Keratinocyte (primary cell): Measurements from ENCODE around the gene RHNO1. TPM values are rescaled to one million over a fixed set of nuclear protein-coding genes. Genes with fewer than 3 reads are reported as not detected.

Experiments
- DNase-seq: peaks from one replicate; pipeline ENCODE4 v3.0.0-alpha.2; 2011; ENCODE audit warnings: low read depth, missing footprints, low spot score
- FAIRE-seq: peaks from 2 replicates; lab custom pipeline; 2011; peaks lifted over from hg19 to GRCh38; lab: Jason Lieb, UNC
- H2AFZ ChIP-seq: 2 replicates; pipeline ENCODE4 v1.6.0; 2012; ENCODE audit warnings: low read length, control low read depth, inconsistent platforms; ENCODE audit not compliant: control insufficient read depth
- H3K27ac ChIP-seq: 2 replicates; pipeline ENCODE4 v1.5.1; 2011; ENCODE audit warnings: low read length; ENCODE audit not compliant: control insufficient read depth, insufficient read depth
- H3K27me3 ChIP-seq: 3 replicates; pipeline ENCODE4 v1.6.0; 2011; ENCODE audit warnings: low read length; ENCODE audit not compliant: control insufficient read depth, insufficient read depth; ENCODE audit errors: extremely low read depth
- H3K36me3 ChIP-seq, 2 experiments: 2 replicates in 1 of 2; 3 replicates in 1 of 2; pipeline ENCODE4 v1.5.1; 2011; ENCODE audit warnings: low read length in 2 of 2, mild to moderate bottlenecking in 1 of 2; ENCODE audit not compliant: control insufficient read depth in 2 of 2, insufficient read depth in 2 of 2; ENCODE audit errors: extremely low read depth in 1 of 2
- H3K4me1 ChIP-seq: 3 replicates; pipeline ENCODE4 v1.5.1; 2011; ENCODE audit warnings: low read length; ENCODE audit not compliant: control insufficient read depth, insufficient read depth; ENCODE audit errors: extremely low read depth
- H3K4me2 ChIP-seq: 3 replicates; pipeline ENCODE4 v1.6.0; 2011; ENCODE audit warnings: low read depth, low read length; ENCODE audit not compliant: control insufficient read depth, insufficient read depth; ENCODE audit errors: extremely low read depth
- H3K4me3 ChIP-seq, 3 experiments: fragments of 200-600 bp in 1 of 3; sonication (generic) in 1 of 3; 2 replicates in 2 of 3; 3 replicates in 1 of 3; pipeline ENCODE4 v1.5.1; 2011 to 2016; ENCODE audit warnings: low read length in 3 of 3, mild to moderate bottlenecking in 3 of 3, control low read depth in 2 of 3, inconsistent platforms in 1 of 3, low read depth in 1 of 3, mixed read lengths in 1 of 3, mixed run types in 1 of 3, moderate library complexity in 1 of 3; ENCODE audit not compliant: control insufficient read depth in 2 of 3, insufficient read depth in 2 of 3; ENCODE audit errors: extremely low read depth in 1 of 3
- H3K79me2 ChIP-seq: 2 replicates; pipeline ENCODE4 v1.6.0; 2012; ENCODE audit warnings: low read length; ENCODE audit not compliant: control insufficient read depth, insufficient read depth
- H3K9ac ChIP-seq: 3 replicates; pipeline ENCODE4 v1.6.0; 2011; ENCODE audit warnings: low read length; ENCODE audit not compliant: control insufficient read depth, insufficient read depth; ENCODE audit errors: extremely low read depth
- H3K9me1 ChIP-seq: 3 replicates; pipeline ENCODE4 v1.6.0; 2011; ENCODE audit warnings: low read length; ENCODE audit not compliant: control insufficient read depth, insufficient read depth; ENCODE audit errors: extremely low read depth
- H3K9me3 ChIP-seq: 2 replicates; pipeline ENCODE4 v1.5.1; 2012; ENCODE audit warnings: low read depth, low read length; ENCODE audit not compliant: control insufficient read depth
- H4K20me1 ChIP-seq: 3 replicates; pipeline ENCODE4 v1.6.0; 2011; ENCODE audit warnings: low read length; ENCODE audit not compliant: control insufficient read depth, insufficient read depth; ENCODE audit errors: extremely low read depth
- EZH2 ChIP-seq: IDR thresholded peaks from one replicate; pipeline ENCODE4 v1.6.1; 2012; ENCODE audit warnings: inconsistent platforms, mild to moderate bottlenecking, low read length, moderate library complexity
- dilution Hi-C: fragments of 300-500 bp; cut with MboI; formaldehyde crosslinking; loops from one replicate; pipeline ENCODE4 v1.7.0; 2020; ENCODE audit warnings: low sequenced_read_pairs; ENCODE audit not compliant: extremely low pct_ligation_motif_present
- polyA plus RNA-seq, 5 experiments: library from polyadenylated mRNA; depleted of rRNA in 3 of 5; stranded (reverse) in 3 of 5; stranded (forward) in 1 of 5; unstranded in 1 of 5; fragments of >200 nt; gene quantifications; 1 replicate in 1 of 5; 2 replicates in 3 of 5; 3 replicates in 1 of 5; pipeline versions ENCODE4 v1.2.1 to v1.2.3, GENCODE V29; 2011 to 2012; ENCODE audit warnings: missing spikeins in 2 of 5, low read depth in 1 of 5, low replicate concordance in 1 of 5
- TF ChIP-seq, protein P1 (sequence below), 3 experiments: IDR thresholded peaks in 1 of 3; conservative IDR thresholded peaks in 1 of 3; optimal IDR thresholded peaks in 1 of 3; 2 replicates in 2 of 3; 3 replicates in 1 of 3; pipeline versions ENCODE3 to v1.5.1; 2011; ENCODE audit warnings: low read length in 3 of 3, mild to moderate bottlenecking in 3 of 3, moderate library complexity in 2 of 3, control low read depth in 1 of 3, inconsistent platforms in 1 of 3; ENCODE audit not compliant: insufficient read depth in 2 of 3; ENCODE audit errors: extremely low read depth in 1 of 3

RHNO1 gene
- polyA plus RNA-seq, 1 donor (not counting 4 experiments of a cell fraction or from before 2014, with no cell fraction given) = 25.6 TPM

DNA sequence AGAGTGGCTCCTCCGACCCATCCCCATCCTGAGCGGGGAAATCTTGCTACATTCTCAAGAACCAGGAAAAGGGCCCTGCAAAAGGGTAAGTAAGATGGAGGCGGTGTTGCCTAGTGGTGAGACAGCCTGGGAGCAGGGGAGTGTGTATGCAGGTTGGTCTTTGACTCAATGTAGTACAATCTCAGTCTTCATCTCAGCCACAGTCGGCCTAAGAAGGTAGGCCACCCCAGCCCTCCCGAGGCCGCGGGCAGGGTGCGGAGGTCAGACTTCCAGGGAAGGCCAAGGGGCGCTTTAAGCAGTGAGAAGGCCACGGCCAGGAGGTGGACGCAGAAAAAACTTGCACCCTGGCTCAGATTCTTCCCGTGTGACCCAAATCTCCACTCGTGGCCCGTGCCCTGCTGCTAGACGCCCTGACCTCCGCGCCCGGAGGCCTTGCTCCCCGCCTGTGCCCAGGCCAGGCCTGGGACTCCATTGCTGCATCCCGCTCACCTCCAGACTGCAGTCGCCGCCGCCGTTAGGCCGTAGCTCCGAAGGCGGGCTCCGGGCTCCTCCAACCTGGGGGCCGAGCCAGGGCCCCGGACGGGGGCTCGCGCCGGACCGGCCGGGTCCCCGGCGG lies 484 bp upstream of the RHNO1 start:
- Histone ChIP-seq H2AFZ (peak overlapping the region; percentile 81), H4K20me1 (no peaks in the 10 kb centered on the region), H3K4me2 (peak overlapping the region; percentile 89), H3K4me3 (peak overlapping the region; percentile 78 to 96 (median 84)), H3K27ac (peak overlapping the region; percentile 79), H3K79me2 (peaks cover 48% of the 10 kb centered on the region), H3K9ac (peak overlapping the region; percentile 98), H3K27me3 (no peaks in the 10 kb centered on the region), H3K9me3 (no peaks in the 10 kb centered on the region), H3K36me3 (peaks cover 0 to 11% of the 10 kb centered on the region in 2 experiments), H3K9me1 (no peaks in the 10 kb centered on the region), H3K4me1 (peaks cover 14% of the 10 kb centered on the region)
- dilution Hi-C loops = no loop called here
- DNase-seq (no peak), FAIRE-seq (no peak)
- TF ChIP-seq EZH2 = no peak
- TF ChIP-seq, protein P1, sequence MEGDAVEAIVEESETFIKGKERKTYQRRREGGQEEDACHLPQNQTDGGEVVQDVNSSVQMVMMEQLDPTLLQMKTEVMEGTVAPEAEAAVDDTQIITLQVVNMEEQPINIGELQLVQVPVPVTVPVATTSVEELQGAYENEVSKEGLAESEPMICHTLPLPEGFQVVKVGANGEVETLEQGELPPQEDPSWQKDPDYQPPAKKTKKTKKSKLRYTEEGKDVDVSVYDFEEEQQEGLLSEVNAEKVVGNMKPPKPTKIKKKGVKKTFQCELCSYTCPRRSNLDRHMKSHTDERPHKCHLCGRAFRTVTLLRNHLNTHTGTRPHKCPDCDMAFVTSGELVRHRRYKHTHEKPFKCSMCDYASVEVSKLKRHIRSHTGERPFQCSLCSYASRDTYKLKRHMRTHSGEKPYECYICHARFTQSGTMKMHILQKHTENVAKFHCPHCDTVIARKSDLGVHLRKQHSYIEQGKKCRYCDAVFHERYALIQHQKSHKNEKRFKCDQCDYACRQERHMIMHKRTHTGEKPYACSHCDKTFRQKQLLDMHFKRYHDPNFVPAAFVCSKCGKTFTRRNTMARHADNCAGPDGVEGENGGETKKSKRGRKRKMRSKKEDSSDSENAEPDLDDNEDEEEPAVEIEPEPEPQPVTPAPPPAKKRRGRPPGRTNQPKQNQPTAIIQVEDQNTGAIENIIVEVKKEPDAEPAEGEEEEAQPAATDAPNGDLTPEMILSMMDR (optimal IDR thresholded peaks at IDR 0.05 in 1 of 3, IDR thresholded peaks at IDR 0.05 in 1 of 3, conservative IDR thresholded peaks at IDR 0.05 in 1 of 3; ENCODE audit: extremely low read depth in 1 of 3, insufficient read depth in 2 of 3, low read length in 3 of 3) = no peak

DNA sequence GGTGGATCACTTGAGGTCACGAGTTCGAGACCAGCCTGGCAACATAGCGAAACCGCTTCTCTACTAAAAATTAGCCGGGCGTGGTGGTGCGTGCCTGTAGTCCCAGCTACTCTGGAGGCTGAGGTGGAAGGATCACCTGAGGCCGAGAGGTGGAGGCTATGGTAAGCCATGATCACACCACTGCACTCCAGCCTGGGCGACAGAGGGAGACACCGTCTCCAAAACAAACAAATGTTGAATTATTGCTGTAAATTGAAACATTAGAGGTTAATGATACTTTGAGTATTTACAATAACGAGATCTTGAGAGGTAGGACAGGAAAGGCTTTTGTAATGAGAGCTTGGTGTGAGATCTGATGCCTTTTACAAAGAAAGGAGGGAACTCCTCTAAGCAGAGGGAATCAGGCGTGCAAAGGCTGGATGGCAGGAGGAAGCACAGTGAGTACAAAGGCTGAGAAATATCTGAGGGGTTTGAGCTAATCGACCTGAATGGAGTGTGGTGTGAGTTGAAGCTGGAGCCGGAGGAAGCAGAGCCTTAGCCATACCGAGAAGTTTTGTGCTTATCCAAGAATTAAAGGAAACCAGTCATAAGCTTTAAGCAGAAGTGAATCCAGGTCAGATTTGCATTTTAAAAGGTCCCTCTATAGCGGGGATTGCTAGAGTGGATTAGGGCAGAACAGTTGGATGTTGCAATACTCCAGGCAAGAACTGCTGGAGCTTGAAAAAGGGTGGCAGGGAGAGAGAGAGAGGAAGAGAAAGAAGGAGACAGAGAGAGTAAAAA lies 1.1 kb downstream of the RHNO1 start:
- peaks cover 45% of the 10 kb centered on the region for H3K79me2 ChIP-seq
- peak overlapping the region; percentile 25 for H2AFZ ChIP-seq
- H4K20me1 ChIP-seq = no peaks in the 10 kb centered on the region
- H3K36me3 ChIP-seq = peaks cover 0 to 6% of the 10 kb centered on the region in 2 experiments
- dilution Hi-C loops = no loop called here
- no peak for DNase-seq
- peak overlapping the region; percentile 94 for H3K27ac ChIP-seq
- peak overlapping the region; percentile 78 to 96 (median 95) for H3K4me3 ChIP-seq
- no peaks in the 10 kb centered on the region for H3K27me3 ChIP-seq
- H3K9me1 ChIP-seq = no peaks in the 10 kb centered on the region
- H3K9ac ChIP-seq = peak overlapping the region; percentile 98
- FAIRE-seq = no peak
- no peaks in the 10 kb centered on the region for H3K9me3 ChIP-seq
- H3K4me2 ChIP-seq = peak overlapping the region; percentile 83
- peaks cover 14% of the 10 kb centered on the region for H3K4me1 ChIP-seq
- TF ChIP-seq, protein P1 (optimal IDR thresholded peaks at IDR 0.05 in 1 of 3, IDR thresholded peaks at IDR 0.05 in 1 of 3, conservative IDR thresholded peaks at IDR 0.05 in 1 of 3; ENCODE audit: extremely low read depth in 1 of 3, insufficient read depth in 2 of 3, low read length in 3 of 3) = no peak
- no peak for TF ChIP-seq EZH2
